Mucosa of descending colon (tissue), 3 donors: ENCODE results near the gene RAB38. TPM values are rescaled to one million over a fixed set of nuclear protein-coding genes. Genes with fewer than 3 reads are reported as not detected.

Experiments used
- ATAC-seq: fragments of 200-7000 bp; cut with Tn5 transposase; one replicate; pipeline ENCODE4 v1.9.1; 2020; ENCODE audit warnings: mild to moderate bottlenecking, moderate library complexity
- DNase-seq, 3 donors: peaks; one replicate each; pipeline ENCODE4 v3.0.0-alpha.2; 2020
- H3K36me3 ChIP-seq: fragments of 200-600 bp; one replicate; pipeline ENCODE4 v1.8.0; 2021; ENCODE audit warnings: low read depth, mild to moderate bottlenecking
- H3K4me1 ChIP-seq: fragments of 200-600 bp; one replicate; pipeline ENCODE4 v1.8.0; 2021; ENCODE audit warnings: low read depth, mild to moderate bottlenecking
- H3K4me3 ChIP-seq: fragments of 200-600 bp; one replicate; pipeline ENCODE4 v1.8.0; 2021; ENCODE audit warnings: mild to moderate bottlenecking
- H3K9me3 ChIP-seq: fragments of 200-600 bp; one replicate; pipeline ENCODE4 v1.8.0; 2021; ENCODE audit warnings: mild to moderate bottlenecking
- intact Hi-C, 2 donors: fragments of 100-400 bp; cut with DNase I in 1 of 2; cut with micrococcal nuclease in 1 of 2; formaldehyde crosslinking; loops; one replicate each; pipeline versions ENCODE4 v1.11.0 to v1.11.1; 2022; cut with DNase I, micrococcal nuclease
- long read RNA-seq, 2 donors: library from polyadenylated mRNA; unstranded; transcript quantifications; one replicate each; pipeline ENCODE4 v2.0.0, GENCODE V29; 2019 to 2021
- total RNA-seq, 3 donors: library from RNA; stranded (reverse); fragmentation: NEBNext Ultra II Directional in 2 of 3; extraction: Animal tissue kit (Norgen Biotek cat#: 25700) in 2 of 3; gene quantifications; one replicate each; pipeline versions ENCODE4 v1.2.1 to v1.2.4, GENCODE V29; 2021 to 2023
- TF ChIP-seq, protein P1 (sequence below): fragments of 200-600 bp; IDR thresholded peaks from one replicate; pipeline ENCODE4 v1.8.0; 2022; ENCODE audit warnings: antibody characterized with exemption, mild to moderate bottlenecking
- donor health status: DM: no; HTN: no; CAD: no; lungs with moderate emphysema.
- donor health status: DM: no; HTN: no; CAD: no.
- donor health status: DM: no; HTN: yes; CAD: no.

RAB38 gene
- total RNA-seq: 1 to 10 TPM in 2 of 3 donors, under 1 TPM in 1; 0.98 to 4.1 (median 1.1) TPM
- long read RNA-seq, donor 1, partial matches to known transcripts: 0 of 7 reads
- long read RNA-seq, donor 1, other reads (novel, unspliced or antisense): 3 of 7 reads
- long read RNA-seq, donor 2: 0 reads

GRCh38 chr11:88174709-88175568 lies at the start of gene RAB38:
Gene RAB38 (minus strand): TSS chr11:88175443. CDS start chr11:88175384, 59 bp downstream.
- peak; percentile 87 for ATAC-seq
- DNase-seq: peak; percentile 65 to 81 (median 75)
- intact Hi-C loops: no loop called here
- TF ChIP-seq, protein P1, sequence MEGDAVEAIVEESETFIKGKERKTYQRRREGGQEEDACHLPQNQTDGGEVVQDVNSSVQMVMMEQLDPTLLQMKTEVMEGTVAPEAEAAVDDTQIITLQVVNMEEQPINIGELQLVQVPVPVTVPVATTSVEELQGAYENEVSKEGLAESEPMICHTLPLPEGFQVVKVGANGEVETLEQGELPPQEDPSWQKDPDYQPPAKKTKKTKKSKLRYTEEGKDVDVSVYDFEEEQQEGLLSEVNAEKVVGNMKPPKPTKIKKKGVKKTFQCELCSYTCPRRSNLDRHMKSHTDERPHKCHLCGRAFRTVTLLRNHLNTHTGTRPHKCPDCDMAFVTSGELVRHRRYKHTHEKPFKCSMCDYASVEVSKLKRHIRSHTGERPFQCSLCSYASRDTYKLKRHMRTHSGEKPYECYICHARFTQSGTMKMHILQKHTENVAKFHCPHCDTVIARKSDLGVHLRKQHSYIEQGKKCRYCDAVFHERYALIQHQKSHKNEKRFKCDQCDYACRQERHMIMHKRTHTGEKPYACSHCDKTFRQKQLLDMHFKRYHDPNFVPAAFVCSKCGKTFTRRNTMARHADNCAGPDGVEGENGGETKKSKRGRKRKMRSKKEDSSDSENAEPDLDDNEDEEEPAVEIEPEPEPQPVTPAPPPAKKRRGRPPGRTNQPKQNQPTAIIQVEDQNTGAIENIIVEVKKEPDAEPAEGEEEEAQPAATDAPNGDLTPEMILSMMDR: no peak
- no peaks in the 10 kb centered on the region for H3K9me3 ChIP-seq
- H3K36me3 ChIP-seq: no peaks in the 10 kb centered on the region
- H3K4me3 ChIP-seq: peak within 1 kb of the TSS; percentile 9
- H3K4me1 ChIP-seq: no peaks in the 10 kb centered on the region

DNA sequence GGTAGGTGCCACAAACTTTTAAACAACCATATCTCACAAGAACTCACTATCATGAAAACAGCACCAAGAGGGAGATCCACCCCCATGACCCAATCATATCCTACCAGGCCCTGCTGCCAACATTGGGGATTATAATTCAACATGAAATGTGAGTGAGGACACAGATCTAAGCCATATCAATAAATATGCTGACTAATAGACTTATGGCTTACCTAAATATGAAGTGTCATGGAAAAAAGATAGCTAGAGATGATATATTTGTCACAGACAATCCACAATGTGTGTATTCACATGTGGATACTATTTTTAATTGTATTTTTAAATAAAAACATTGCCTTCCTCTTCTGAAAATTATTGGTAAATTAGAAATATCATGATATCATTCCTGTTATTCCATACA lies 38.2 kb upstream of the RAB38 start:
- intact Hi-C loops: no loop called here
- Histone ChIP-seq H3K4me3 (no peak overlapping the region), H3K4me1 (no peaks in the 10 kb centered on the region), H3K9me3 (no peaks in the 10 kb centered on the region), H3K36me3 (no peaks in the 10 kb centered on the region)
- ATAC-seq: no peak
- DNase-seq: no peak
- TF ChIP-seq, protein P1: no peak

- intact Hi-C loops: no loop called here
- Histone ChIP-seq H3K9me3 (no peaks in the 10 kb centered on the region), H3K36me3 (no peaks in the 10 kb centered on the region), H3K4me1 (no peaks in the 10 kb centered on the region), H3K4me3 (no peak overlapping the region)
- DNase-seq (no peak), ATAC-seq (no peak)
- TF ChIP-seq, protein P1: no peak
Measured at GRCh38 chr11:88212300-88212699, 37.1 kb upstream of the RAB38 start.

GRCh38 chr11:88208745-88209144 lies 33.5 kb upstream of the RAB38 start:
- Histone ChIP-seq H3K4me3 (no peak overlapping the region), H3K9me3 (no peaks in the 10 kb centered on the region), H3K36me3 (no peaks in the 10 kb centered on the region), H3K4me1 (no peaks in the 10 kb centered on the region)
- ATAC-seq (no peak), DNase-seq (peak in 1 of 3 donors; percentile 2)
- TF ChIP-seq, protein P1: no peak
- intact Hi-C loops: no loop called here

- no peak for DNase-seq
Measured at GRCh38 chr11:88206751-88207150, 31.5 kb upstream of the RAB38 start.

More at GRCh38 chr11:88206751-88207150, 31.5 kb upstream of the RAB38 start:
- H3K4me3 ChIP-seq: no peak overlapping the region
- TF ChIP-seq, protein P1: no peak
- H3K36me3 ChIP-seq: no peaks in the 10 kb centered on the region
- H3K4me1 ChIP-seq: no peaks in the 10 kb centered on the region
- intact Hi-C loops: no loop called here
- H3K9me3 ChIP-seq: no peaks in the 10 kb centered on the region
- ATAC-seq: no peak
